ENCODE data around the gene UBR1. TPM values are rescaled to one million over a fixed set of nuclear protein-coding genes. Genes with fewer than 3 reads are reported as not detected.
"Not testable (repeated sequence)": the region's sequence is repeated elsewhere in the genome, so short reads cannot be mapped to it uniquely, and the experiment has no call there.

Gene UBR1
- total RNA-seq, 4 donors from 2014 or later = 39.3 to 50.5 (median 40.8) TPM

DNA sequence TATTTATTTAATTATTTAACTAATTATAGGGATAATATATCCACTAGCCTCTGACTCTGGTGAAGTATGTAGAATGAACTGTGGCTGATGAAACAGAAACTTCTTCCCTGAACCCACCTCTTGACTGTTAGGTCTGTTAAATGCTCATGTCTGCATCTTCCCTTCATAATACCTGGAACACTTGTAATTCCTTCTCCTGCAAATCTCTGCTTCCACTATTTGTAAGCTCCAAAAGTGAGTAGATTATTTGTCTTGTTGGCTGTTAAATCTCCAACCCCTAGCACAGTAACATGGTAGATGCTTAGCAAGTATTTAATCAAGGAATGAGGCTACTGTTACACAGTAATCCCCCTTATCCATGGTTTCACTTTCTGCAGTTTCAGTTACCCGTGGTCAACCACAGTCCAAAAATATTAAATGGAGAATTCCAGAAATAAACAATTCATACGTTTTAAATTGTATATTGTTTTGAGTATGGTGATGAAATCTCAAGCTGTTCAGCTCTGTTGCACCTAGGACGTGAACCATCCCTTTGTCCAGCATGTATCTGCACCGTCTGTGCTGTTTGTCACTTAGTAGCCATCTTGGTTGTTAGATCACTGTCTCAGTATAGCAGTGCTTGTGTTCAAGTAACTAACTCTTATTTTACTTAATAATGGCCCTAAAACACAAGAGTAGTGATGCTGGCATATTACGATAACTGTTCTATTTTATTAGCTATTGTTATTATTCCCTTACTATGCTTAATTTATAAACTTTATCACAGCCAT, 190.9 kb downstream of the UBR1 start:
- intact Hi-C loops (cut with DNase I) = no loop called here

GRCh38 chr15:42911058-42911592, 194.7 kb downstream of the UBR1 start:
- Histone ChIP-seq H3K36me3 (no peaks in the 10 kb centered on the region), H3K27me3 (no peaks in the 10 kb centered on the region), H3K9me3 (no peaks in the 10 kb centered on the region), H3K27ac (no peak overlapping the region), H3K4me1 (no peaks in the 10 kb centered on the region), H3K4me3 (replicated peaks in 1 of 3) (no peak overlapping the region)
- TF ChIP-seq POLR2A (IDR thresholded peaks at IDR 0.05) = no peak
- TF ChIP-seq, protein P1, sequence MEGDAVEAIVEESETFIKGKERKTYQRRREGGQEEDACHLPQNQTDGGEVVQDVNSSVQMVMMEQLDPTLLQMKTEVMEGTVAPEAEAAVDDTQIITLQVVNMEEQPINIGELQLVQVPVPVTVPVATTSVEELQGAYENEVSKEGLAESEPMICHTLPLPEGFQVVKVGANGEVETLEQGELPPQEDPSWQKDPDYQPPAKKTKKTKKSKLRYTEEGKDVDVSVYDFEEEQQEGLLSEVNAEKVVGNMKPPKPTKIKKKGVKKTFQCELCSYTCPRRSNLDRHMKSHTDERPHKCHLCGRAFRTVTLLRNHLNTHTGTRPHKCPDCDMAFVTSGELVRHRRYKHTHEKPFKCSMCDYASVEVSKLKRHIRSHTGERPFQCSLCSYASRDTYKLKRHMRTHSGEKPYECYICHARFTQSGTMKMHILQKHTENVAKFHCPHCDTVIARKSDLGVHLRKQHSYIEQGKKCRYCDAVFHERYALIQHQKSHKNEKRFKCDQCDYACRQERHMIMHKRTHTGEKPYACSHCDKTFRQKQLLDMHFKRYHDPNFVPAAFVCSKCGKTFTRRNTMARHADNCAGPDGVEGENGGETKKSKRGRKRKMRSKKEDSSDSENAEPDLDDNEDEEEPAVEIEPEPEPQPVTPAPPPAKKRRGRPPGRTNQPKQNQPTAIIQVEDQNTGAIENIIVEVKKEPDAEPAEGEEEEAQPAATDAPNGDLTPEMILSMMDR (IDR thresholded peaks at IDR 0.05) = no peak
- intact Hi-C loops (cut with DNase I) = no loop called here
- no peak for DNase-seq
- WGBS, 2 donors = 95% methylated on average over 5 of the region's 5 CpGs

More for the DNA sequence above, 190.9 kb downstream of the UBR1 start:
- no peak for DNase-seq
- TF ChIP-seq, protein P1 (IDR thresholded peaks at IDR 0.05) = no peak
- no peak for TF ChIP-seq POLR2A (IDR thresholded peaks at IDR 0.05)
- Histone ChIP-seq H3K4me1 (peaks cover 4 to 8% of the 10 kb centered on the region in 2 donors), H3K27ac (no peak overlapping the region), H3K9me3 (no peaks in the 10 kb centered on the region), H3K36me3 (no peaks in the 10 kb centered on the region), H3K4me3 (replicated peaks in 1 of 3) (no peak overlapping the region), H3K27me3 (no peaks in the 10 kb centered on the region)
- 82 to 84% methylated on average over 5 of the region's 5 CpGs for WGBS, 2 donors

DNA sequence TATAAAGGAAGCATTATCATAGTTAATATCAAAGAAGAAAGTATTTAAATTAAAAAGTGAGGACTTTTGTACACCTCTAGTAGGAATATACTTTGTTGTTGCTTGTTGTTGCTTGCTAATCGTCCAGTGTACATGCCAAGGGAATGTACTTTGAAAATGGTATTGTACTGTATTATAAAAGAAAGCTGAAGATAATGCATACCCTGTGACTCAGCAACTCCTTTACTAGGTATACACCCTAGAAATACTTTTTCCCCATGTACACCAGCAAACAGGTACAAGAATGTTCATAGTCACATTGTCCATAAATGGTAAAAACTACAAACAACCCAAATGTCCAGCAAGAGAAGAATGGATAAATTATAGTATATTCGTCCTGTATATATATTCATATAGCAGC, 197.3 kb downstream of the UBR1 start:
- Histone ChIP-seq H3K4me3 (replicated peaks in 1 of 3) (no peak overlapping the region), H3K4me1 (no peaks in the 10 kb centered on the region), H3K27me3 (no peaks in the 10 kb centered on the region), H3K27ac (no peak overlapping the region), H3K9me3 (no peaks in the 10 kb centered on the region), H3K36me3 (no peaks in the 10 kb centered on the region)
- WGBS, 2 donors = 91 to 94% methylated on average over 2 of the region's 2 CpGs
- DNase-seq = no peak
- TF ChIP-seq, protein P1 (IDR thresholded peaks at IDR 0.05) = no peak
- no peak for TF ChIP-seq POLR2A (IDR thresholded peaks at IDR 0.05)
- intact Hi-C loops (cut with DNase I) = no loop called here

DNA sequence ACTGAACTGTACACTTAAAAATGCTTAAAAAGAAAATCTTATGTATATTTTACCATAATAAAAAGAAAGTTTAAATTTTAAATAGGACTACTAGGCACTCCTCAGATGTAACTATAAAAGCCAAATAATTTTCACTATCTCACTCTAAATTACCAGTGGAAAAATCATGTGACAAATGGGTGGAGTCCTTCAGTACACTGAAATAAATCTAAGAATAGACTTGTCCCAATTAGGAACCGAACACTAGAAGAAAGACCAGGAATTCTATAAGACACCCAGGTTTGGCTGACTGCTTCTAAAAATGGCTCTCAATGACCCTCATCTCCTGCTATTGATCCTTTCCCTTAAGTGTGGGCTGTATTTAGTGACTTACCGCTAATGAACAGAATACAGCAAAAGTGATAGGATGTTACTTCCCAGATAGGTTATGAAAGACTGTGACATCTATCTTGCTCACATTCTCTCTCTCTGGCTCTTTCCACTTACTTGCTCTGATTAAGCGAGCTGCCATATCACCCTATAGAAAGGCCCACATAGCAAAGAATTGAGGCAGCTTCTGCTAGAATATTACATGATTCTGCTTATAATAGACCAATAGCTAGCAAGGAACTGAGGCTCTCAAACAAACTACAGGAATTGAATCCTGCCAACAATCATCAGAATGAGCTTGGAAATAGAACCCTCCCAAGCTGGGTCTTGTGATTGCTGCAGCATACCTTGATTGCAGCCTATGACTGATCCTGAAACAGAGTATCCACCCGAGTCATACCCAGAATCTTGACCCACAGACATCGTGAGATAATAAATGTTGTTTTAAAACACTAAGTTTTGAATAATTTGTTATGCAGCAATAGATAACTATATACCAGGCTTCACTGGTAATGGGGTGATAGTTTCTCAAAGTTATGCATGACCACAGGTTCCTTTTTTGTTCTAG, 202.2 kb downstream of the UBR1 start:
- Histone ChIP-seq H3K27me3 (no peaks in the 10 kb centered on the region), H3K4me3 (replicated peaks in 1 of 3) (no peak overlapping the region), H3K36me3 (no peaks in the 10 kb centered on the region), H3K4me1 (no peaks in the 10 kb centered on the region), H3K27ac (no peak overlapping the region), H3K9me3 (no peaks in the 10 kb centered on the region)
- intact Hi-C loops (cut with DNase I) = no loop called here
- WGBS, 2 donors = 87 to 91% methylated on average over 5 of the region's 5 CpGs
- TF ChIP-seq, protein P1 (IDR thresholded peaks at IDR 0.05) = no peak
- no peak for TF ChIP-seq POLR2A (IDR thresholded peaks at IDR 0.05)
- no peak for DNase-seq

- DNase-seq; H3K9me3 ChIP-seq; H3K4me3 ChIP-seq (replicated peaks in 1 of 3); intact Hi-C loops (cut with DNase I); H3K4me1 ChIP-seq; H3K27ac ChIP-seq; H3K27me3 ChIP-seq; H3K36me3 ChIP-seq: not testable (repeated sequence)
- 95 to 96% methylated on average over 1 of the region's 1 CpG for WGBS, 2 donors
Observed at GRCh38 chr15:42893911-42894310, 211.9 kb downstream of the UBR1 start.

Small RNA genes within 50 kb of the gene (small RNA-seq; reads per million reads assigned to genes)
- not detected for gene AC068724.2

Other genes with a start within 250 kb of the UBR1 start
- 10 to 100 TPM; 15.7 to 26.9 (median 20.0) TPM for gene TTBK2, start 185.3 kb downstream of the UBR1 start, total RNA-seq
- gene TMEM62, start 27.5 kb upstream of the UBR1 start, total RNA-seq = 10 to 100 TPM; 37.1 to 50.0 (median 42.6) TPM
- 100 to 1,000 TPM in 2 of 4 donors, 10 to 100 TPM in 2; 88.7 to 154 (median 110) TPM for gene CCNDBP1, start 79.4 kb upstream of the UBR1 start, total RNA-seq
- not detected for gene EPB42, start 115.0 kb upstream of the UBR1 start, total RNA-seq
- gene TGM5, start 160.9 kb upstream of the UBR1 start, total RNA-seq = not detected
- not detected for gene TGM7, start 196.2 kb upstream of the UBR1 start, total RNA-seq
- 10 to 100 TPM in 1 of 4 donors, 1 to 10 TPM in 3; 5.8 to 14.1 (median 6.5) TPM for gene LCMT2, start 224.5 kb upstream of the UBR1 start, total RNA-seq